HG03060 (cell line): ENCODE data around the gene HOTAIR.

Experiments used
- ATAC-seq: cut with Tn5 transposase; IDR thresholded peaks from one replicate; pipeline ENCODE4 v1.9.1; 2021; ENCODE audit warnings: low read depth, moderate number of reproducible peaks; ENCODE audit not compliant: unreplicated experiment

Gene HOTAIR

DNA sequence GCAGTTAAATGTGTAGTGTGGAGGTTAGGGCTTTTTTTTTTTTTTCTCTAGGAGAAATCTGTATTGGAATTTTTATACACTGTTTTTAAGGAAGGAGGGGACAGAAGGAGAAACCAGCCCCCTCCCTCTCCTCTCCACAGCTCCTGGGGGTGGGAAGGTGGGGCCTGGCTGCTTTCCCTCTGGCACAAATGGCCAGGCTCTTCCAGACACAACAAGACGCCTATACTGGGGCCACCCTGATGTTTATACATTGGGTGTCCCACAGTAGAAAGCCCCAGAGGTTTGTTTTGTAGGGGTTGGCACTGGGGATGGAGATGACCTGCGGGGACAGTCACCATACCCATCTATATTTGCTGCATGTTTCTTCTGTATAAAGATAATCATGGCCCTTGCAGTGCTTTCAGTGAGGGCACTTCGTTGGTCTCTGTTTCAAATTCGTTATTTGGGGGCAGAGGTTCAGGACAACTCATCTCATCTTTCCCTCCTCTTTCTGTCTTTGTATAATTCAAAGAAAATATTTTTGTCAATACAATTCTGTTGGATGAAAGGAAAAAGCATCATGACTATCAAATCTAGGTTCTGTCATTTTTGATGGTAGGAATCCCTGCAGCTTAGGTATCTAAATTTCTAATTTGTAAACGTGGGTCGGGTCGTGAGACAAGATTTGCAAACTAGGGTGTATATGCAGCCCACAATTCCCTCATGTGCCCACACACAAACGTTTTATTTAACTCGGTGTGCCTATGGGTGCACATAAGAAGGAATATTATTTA lies 2.3 kb upstream of the HOTAIR start:
- ATAC-seq, result no peak

DNA sequence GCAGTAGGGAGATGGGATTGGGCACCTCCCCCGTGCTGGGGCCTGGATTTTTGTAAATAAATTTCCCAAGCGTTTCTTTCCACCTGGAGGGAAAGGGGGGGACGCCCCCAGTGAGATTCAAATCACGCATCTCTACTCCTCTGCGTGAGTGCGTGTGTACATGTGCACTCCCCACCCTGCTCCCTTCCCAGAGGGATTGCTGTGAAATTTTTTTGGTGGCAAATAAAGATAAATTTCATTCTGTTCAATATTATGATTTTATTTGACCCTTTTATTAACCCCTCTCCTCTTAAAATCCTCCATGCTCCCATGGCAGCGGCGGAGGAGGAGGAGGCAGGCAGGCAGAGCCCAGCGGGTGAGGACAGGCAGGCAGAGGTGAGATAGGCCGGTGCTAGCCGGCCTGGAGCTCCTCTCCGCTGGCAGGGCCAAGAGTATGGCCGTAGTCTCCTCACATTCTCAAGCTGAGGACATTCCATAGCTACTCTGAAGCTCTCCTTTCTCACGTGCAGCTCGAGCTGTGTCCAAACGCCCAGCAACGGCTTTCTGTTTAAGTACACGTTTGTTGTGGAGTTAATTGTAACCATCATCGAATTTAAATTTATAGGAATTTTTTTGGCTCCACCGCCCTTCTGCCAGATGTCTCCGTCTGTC lies 1.5 kb upstream of the HOTAIR start:
- ATAC-seq, result no peak

DNA sequence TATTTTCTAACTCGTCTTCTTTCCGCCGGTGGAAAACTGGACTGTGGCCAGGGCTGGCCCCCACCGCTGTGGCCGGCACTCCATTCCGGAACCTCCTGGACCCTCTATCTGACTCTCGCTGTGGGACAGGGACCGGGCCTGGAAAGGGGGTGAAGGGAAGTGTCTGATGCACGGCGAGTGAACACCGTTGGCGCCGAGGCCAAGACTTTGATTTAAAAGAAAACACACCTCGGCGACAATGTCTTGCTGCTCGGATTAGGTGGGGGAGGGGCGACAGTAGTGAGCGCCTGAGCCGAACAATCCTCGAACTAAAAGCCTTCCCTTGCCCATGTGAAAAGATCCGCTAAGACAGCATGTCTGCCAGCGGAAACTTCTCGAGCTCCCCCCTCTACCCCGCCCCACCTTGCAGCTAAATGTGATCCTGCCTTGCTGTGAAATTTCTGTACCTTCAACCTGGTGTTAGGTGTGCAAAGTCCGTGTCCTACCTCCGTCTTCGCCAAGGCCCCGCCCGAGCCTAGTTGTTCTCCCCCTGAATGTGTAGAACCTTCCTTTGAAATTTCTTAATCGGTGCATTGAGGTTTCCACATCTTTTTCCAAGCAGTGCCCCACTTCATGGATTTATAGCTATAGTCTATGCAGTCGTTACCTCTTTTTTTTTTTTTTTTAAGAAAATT lies 862 bp upstream of the HOTAIR start:
- ATAC-seq, result no peak

DNA sequence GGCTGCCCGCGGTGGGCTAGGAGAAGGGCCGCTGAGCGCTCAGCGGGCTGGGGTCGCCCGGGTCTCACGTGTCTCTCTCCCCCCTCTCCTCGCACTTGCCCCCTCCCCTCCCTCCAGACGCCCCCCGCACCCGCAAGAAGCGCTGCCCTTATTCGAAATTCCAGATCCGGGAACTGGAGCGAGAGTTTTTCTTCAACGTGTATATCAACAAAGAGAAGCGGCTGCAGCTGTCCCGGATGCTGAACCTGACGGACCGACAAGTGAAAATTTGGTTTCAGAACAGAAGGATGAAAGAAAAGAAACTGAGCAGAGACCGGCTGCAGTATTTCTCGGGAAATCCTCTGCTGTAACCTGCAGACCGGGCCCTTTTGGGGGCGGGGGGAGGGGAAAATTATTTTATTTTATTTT lies 314 bp upstream of the HOTAIR start:
- no peak for ATAC-seq

DNA sequence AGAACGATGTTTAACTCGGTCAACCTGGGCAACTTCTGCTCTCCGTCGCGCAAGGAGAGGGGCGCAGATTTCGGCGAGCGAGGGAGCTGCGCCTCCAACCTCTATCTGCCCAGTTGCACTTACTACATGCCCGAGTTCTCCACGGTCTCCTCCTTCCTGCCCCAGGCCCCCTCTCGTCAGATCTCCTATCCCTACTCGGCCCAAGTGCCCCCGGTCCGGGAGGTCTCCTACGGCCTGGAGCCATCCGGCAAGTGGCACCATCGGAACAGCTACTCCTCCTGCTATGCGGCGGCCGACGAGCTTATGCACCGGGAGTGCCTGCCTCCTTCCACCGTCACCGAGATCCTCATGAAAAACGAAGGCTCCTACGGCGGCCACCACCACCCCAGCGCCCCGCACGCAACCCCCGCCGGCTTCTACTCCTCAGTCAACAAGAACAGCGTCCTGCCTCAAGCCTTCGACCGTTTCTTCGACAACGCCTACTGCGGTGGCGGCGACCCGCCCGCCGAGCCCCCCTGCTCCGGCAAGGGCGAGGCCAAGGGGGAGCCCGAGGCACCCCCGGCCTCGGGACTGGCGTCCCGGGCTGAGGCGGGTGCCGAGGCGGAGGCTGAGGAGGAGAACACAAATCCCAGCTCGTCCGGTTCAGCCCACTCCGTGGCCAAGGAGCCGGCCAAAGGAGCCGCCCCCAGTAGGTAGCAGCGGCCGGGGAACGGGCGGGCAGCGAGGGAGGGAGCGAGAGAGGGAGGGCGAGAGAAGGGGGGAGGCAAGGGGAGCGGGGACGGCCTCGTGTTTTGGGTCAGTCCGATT lies 1.3 kb downstream of the HOTAIR start:
- ATAC-seq, result no peak

DNA sequence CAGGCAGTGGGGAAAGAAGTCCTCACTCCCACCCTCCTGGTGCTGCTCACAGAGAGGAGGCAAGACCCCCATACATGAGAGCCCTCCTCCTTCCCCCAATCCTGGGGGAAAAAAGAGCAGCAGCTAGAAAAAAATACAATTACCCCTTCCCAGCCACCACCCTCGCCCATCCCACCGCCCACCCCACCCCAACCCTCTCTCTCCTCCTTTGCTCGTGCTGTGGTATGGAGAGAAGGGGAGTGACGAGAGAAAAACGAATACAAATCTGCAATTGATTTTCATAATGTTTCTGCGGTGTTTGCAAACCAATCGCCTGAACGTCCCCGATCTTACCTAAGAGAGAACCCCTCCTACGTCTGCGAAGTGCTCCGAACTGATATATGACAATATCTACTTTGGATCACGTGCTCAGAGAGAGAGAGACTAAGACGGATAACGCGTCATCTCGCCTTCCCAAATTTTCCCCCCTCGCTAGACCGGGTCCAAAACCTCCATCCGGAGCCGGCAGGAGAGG lies 2.0 kb downstream of the HOTAIR start, which contains the start of gene HOXC11:
TSS of gene HOXC11 (plus strand) at position 405 of the 514 bp plus-strand sequence. CDS start 116 bp downstream, outside the sequence.
- no peak for ATAC-seq

DNA sequence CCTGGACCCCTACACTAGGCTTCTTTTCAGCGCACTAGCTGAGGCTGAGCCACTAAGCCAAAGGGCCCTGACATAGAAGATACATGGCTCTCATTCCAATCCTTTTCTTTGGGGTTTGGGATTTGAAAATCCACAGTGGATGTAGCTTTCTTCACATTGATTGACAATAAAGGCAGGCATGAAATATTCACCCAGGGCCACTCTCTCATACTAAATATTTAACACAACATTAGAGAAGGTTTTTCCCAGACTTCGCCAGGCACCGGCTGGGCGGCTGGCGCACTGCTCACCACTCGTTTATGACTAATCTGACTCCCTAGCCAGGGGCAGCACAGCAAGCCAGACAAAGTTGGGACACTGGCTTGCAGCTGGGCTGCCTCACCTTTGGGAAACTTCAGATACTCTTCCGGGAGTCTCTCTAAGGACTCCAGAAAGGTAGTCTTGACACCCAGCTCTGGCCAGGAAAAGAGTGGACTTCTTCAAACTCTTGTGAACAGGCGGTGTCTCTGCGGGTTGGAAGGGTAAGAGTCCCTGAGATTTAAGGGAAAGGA lies 2.5 kb downstream of the HOTAIR start:
- no peak for ATAC-seq

DNA sequence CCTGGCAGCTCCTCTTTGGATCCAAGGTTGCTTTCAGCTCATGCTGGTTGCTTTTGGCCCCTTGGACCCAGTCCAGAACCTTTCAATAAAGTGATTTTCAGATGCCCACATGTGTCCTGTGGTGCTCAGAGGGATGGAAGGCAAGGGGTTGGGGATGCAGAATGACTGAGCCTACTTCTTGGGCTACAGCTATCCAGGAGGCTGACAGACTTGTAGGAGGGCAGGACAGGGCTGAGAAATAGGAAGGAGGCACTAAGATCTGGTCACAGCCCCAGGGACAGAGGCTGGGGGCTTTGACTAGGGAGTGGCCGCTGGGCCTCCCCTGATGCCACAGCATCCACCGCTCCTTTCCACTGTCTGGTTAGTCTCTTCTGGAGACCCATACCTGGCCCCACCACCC lies 3.1 kb downstream of the HOTAIR start:
- ATAC-seq, result no peak

DNA sequence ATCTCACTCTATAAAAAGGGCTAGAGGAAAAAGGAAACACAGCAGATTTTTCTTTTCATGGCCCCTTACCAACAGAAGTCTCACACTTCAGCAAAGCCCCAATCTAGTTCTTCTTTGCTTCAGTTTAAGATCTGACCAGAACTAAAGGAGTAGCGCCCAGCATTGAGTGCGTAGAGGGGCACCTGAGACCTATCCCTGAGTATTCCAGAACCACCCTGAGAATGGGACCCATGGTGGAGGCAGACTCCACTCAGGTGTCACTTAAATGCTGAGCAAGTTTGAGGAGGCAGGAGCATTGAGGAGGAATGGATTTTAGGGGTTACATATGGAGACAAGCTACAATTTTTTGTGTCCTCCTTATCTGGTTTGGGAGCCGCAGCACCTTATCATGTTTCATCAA lies 3.6 kb downstream of the HOTAIR start:
- no peak for ATAC-seq

DNA sequence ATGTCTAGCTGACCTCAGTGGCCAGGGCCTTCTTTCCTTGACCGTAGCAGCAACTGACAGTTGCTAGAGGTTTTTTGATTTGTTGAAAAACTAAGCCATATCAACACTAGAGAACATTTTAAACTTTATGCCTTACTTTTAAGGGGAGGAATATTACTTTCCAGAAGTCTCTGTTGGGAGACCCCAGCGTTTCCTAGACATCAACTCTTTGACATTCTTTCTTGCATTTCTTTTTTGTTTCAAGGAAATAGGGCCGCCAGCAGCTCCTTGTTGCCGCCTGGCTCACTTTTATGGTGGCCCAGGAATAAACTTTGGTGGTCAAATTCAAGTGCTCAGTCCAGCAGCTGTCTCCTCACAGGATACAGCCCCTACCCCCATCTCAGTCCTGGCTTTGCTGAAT lies 4.3 kb downstream of the HOTAIR start:
- ATAC-seq, result no peak

DNA sequence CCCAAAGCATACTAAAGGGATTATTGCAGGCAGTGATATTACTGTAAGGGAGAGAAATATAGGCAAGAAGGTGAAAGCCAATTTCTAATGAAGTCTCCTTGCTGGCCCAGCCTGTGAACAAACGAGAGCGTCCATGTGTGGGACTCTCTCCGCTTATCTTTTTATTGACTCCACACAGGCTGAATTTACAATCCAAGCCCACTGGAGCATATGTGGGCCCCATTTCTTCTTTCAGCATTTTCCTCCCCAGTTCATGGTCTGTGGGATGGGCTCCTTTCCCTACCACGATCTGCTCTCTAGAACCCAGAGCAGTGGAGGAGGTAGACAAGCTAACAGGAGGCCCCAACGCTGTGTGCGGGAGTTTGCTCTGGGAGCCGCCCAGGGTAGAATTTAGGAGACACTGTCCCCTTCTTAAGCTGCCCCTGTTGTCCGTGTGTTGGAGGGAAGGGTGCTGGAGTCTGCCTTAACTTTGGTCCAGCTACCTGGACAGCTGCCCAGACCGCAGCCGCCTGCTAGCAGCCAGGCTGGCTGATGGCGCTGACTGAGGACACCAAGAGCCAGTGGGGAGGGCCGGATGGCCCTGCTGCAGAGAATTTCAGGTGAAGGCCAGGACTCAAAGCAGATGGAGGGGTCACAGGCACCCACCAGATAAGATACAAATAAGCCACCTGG lies 5.0 kb downstream of the HOTAIR start:
- ATAC-seq, result no peak

DNA sequence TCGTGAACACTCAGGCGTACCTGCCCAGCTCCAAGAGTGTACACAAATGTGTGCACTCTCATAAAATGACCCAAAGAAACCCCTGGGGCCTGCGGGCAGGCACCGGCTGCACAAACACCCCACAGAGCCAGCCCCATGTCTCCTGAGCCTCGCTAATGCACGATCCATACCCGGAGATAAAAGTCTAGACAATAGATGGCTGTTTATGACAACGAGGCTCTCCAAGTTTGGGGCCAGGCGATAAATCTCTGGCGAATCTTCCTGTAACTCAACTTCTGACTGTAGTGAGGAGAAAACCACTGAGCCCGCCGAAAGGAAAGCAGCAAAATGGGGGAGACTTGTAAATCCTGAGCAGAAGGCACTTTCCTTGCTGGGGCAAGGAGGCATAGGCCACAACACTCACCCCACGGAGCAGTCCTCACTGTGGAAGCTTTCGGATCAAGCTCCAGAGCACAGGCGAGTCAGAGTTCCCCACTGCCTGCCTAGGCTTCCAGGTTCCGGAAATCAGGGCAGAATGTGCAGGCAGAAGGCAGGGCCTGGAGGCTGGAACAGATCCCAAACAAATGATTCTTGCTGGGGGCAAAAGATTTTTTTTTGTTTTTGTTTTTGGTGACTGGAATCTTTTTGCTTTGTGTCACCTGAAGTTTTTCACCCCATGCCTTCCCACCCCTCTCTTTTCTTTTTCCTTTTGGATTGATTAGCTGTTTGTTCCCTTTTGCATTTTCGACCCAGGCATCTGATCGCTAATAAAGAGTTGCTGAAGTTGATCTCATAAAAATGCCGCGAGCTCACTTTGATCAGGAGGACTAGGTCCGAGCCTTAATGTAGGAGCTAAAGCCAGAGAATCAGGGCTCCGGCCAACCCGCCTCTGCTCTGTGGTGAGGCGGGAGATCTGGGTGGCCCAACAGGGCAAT lies 6.3 kb downstream of the HOTAIR start:
- ATAC-seq, result no peak

DNA sequence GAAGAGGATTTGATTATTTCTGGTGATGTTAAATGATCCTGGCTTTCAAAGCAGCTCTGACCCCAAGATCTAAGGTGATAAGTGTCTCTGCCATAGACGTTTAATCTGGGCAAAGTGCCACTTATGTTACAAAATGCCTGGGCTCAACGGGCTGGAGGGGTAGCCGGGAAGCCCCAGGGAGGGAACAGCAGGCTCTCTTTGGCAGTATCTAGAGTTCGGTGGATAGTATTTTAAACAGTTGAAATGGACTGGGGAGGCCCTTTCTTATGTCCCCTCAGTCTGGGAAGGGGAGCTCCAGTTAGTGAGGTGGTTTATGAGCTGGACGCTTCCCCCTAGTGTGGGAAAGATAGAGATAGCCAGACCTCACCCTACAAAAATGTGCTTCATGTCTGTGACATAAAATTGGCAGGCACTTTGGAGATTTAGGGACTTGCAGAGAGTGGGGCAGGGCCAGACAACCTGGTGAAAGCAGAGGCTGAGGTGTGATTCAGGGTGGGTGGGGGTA lies 7.3 kb downstream of the HOTAIR start:
- ATAC-seq, result no peak

DNA sequence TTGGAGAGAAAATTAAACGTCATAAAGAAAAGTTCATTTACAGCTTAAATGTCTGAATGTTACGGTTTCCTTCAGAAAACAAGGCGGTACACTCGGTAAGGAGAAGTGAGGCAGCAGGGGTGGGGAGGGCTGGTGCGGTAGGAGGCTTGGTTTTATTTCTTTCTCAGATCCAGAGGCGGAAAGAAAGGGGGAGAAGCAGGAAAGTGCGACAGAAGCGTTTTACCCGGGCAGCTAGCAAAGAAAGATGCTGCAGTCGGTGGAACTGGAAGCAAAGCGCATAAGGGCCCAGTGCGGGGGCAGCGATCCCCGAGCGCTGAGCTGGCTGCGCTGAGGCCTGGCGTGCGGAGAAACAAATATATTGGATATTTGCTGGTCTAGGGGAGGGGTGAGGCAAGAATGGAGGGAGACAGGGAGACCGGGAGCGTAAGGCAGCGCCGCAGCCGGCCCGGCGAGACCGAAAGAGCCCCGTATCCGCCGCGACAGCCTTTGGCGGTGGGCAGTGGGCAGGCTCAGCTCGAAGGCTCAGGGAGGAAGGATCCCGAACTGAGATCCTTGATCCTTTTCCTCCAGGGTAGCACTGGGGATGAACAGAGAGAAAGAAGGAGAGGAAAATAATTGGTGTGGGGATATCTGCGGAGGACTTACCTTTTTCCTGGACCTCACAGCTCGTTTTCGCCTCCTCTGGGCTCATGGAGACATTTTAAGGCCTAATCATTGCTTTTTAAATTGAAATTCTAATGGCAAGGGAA lies 8.2 kb downstream of the HOTAIR start:
- ATAC-seq, result no peak

DNA sequence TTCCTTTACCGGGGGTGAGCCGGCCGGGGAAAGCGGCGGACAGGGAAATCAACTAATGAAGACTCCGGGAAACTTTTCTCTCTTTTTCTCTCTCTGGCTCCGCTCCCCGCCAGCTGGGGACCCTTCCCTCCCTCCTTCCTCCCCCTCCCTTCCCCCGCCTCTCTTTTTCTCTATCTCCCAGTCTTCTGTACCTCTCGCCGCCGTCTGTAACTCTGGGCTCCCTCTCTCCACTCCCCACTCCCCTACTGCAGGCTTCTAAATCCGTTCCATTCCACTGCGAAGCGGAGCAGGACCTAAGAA lies 8.7 kb downstream of the HOTAIR start:
- no peak for ATAC-seq

DNA sequence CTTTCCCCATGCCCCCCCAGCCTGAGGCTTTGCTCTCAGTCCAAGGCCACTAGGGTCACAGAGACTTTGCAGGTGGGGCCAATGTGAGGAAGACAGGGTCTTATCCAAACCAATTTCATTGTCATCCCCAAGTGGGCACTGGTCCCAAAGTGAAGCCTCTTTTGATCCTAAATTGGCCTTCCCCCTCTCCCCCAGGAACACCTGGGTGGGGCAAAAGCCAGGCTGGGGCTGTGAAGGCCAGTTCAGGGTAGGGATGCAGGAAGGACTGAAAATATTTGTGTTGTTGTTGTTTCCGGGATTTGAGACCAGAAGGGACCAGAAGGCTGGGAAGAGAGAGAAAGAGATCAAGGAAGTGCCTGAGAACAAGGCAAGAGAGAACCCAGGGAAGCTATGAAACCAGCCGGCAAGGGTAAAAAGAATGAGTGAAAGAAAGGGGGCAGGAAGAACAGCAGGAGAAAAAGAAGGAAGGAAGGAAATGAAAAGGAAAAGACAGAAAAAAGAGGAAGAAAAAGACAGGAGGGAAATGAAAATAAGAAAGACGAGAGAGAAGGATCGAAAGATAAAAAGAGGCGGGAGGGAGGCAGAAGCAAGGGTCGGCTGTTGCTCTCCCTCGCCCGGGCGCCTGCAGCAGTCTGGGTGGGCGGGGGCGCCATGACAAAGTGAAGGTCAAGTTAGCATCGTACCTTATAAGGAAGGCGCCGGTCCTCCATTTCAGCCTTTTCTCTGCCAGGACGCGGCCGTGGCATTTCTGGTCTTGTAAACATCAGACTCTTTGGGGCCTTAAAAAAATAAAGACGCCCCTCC lies 9.3 kb downstream of the HOTAIR start:
- ATAC-seq, result no peak

DNA sequence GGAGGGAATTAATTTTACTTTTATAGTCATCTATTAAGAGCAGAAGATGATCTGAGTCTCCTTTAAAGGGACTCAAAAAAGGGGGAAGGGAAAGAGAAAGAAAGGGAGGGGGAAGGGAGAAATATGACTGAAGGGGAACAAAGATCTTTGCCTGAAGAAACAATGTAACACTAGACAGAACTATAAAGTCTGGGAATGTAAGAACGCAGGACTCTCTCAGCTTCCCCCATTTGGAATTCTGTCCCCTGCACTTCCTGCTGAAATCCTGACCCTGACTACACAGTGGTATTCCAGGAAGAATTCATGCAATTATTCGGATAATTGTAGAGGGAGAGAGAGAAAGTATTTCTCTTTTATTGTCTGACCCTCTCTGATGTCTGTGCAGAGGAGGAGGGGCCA lies 10.4 kb downstream of the HOTAIR start:
- ATAC-seq, result no peak
